NCI-H69 (cell line): ENCODE measurements around the gene SMG6.

ENCODE experiments used
- DNase-seq: peaks from one replicate; lab custom pipeline; 2025; lab: John Stamatoyannopoulos, UW

The SMG6 gene

GRCh38 chr17:2102931-2103809 lies 200.4 kb downstream of the SMG6 start:
- DNase-seq, result no peak

GRCh38 chr17:2101448-2102257 lies 201.9 kb downstream of the SMG6 start:
- DNase-seq, result peak; percentile 2

GRCh38 chr17:2095536-2095910 lies 208.1 kb downstream of the SMG6 start:
- DNase-seq, result no peak

- DNase-seq, result peak; percentile 60
Measured at GRCh38 chr17:2094891-2095535, 208.6 kb downstream of the SMG6 start.

GRCh38 chr17:2093349-2093748 lies 210.2 kb downstream of the SMG6 start:
- DNase-seq, result peak; percentile 9

GRCh38 chr17:2092253-2092652 lies 211.3 kb downstream of the SMG6 start:
- peak; percentile 12 for DNase-seq

DNA sequence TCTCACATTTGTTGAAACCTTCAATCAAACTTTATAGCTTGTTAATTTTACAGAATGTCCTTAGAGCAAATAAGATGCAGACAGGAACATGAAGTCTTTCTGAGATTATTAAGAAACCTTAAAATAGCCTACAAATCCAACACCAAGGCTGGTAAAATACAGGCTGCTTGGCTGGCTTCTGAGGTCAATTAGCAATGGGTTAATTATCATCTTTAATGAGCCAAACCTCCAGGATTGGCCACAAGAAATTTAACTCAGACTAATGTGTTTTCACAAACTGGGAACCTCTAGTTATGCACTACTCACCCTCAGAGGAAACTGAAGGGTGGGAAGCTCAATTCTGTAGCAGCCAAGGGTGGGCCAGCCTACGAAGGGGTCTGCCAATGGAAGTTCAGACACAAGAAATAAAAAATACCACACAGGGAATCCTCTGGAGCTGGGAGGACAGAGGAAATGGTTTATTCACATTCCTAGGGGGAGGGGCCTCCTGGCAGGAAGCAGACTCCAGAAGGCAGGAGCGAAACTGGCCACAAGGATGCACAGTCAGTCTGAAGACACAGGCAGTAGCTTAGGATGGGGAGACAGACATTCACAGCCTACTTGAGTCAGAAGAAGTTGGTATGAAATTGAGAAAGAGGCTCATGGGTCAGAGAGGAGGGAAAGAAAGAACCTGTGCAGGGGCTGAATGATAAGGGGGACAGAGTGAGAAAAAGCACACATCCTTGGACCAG lies 212.6 kb downstream of the SMG6 start:
- DNase-seq, result peak; percentile 39

GRCh38 chr17:2090210-2090641 lies 213.4 kb downstream of the SMG6 start:
- no peak for DNase-seq

DNA sequence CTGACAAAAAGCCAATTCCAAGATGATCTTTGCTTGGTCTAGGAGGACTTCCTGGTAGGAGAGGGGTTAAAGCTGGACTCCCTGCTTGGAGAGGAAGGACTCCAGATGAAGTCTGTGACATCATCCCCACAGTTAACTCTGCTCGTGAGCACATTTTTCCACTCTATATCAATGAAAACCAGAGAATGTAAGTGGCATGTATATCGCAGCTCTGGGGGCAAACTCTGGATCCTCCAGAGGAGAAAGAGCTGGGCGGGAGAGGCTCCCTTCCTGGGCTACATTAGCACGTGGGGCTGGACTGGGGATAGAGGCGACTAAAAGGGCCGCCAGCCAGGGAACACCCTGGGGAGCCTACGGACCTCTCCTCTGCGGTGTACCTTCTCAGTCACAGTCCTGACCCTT lies 214.6 kb downstream of the SMG6 start:
- DNase-seq, result no peak

DNA sequence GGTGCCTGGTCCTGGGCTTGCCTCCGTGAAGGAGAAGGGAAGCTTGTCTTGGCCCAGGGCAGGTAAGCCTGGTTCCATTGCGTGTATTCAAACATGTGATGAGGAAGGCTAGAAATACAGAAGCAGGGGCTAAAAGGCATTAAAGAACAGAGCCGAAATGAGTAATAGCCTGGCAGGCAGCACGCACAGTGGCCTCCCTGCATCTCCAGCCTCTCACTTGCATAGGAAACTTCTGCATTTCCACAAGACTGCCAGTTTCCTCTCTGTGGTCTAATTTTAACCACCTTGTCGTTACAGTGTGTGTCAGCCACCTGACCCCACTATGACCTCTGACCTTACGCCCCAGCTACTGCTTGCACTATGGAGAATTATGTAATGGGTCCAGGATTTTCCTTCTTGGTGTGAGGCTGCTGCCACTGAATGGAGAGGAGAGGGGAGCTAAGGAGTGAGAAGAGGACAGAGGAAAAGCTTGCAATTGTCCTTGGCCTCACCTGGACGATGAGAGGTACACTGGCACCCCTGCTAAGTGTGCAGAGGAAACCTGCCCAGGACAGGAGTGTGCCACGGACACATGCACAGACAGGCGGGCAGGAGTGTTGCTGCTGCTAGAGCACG lies 215.9 kb downstream of the SMG6 start:
- no peak for DNase-seq

DNA sequence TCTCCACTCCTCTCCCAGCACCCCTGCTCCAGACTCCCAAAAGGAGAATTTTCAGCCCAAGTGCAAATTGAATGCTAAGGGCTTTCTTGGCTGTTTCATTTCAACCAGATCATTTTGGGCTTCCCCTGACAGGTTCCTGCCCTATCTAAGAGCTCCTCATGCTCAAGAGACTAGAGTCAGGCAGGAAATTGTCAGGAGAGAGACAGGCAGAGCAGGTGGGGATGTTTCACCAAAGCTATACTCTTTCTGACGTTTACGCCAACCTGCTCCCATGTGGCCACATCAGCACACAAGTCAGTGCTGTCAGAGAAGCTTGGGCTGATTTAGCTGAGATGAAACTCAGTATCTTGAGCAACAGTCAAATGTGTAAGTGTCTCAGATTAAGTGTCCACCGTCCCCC lies 217.3 kb downstream of the SMG6 start:
- DNase-seq, result no peak

DNA sequence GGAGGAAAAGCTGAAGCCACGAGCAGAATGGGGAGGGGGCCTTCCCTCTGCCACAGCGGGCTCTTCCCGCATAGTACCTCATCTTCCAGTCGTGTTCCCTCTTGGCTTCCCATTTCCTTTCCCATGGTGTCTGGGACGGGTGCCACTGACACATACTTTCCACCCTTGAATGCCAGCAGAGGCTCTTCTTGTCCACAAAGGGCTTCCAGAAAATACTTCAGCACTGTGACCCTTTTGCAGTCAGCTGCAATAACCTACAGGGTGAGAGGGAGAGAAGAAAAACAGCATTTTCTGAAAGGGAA lies 218.0 kb downstream of the SMG6 start:
- no peak for DNase-seq

DNA sequence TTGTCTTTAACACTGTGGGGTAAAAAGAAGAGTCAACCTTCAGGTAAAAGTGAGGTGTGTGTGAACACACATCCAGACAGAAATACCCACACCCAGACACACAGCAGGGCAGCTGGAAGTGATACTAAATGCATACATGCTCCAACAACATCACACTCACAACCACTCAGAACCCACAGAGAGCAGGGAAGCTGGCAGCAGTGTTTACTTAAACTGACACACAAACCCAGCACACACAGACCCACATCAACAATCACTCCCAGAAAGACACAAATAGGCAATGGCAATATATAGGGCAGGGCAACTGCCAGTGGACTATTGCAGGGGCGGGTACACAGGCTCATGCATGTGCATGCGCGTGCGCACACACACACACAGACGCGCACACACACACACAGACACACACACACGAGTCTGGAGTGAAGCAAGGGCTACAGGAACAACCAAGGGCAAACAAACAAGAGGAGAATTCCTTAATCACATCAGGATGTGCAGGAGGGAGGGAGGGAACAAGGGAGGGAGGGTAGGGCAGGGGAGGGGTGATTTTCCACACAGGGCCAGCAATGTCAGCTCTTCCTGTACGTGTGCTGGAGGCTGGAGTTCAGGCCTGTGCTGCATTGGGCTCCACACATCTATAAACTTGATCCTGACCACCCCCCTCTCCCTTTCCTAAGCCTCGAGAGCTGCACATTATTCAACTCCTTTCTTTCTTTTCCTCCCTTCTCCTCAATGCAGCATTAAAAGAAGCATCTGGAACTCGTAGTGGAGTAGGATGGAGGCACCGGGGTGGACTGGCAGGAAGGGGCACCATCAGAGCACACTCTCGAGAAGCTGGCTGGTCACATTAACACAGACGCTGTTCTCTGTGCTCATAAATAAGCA lies 218.6 kb downstream of the SMG6 start:
- DNase-seq, result peak; percentile 62

DNA sequence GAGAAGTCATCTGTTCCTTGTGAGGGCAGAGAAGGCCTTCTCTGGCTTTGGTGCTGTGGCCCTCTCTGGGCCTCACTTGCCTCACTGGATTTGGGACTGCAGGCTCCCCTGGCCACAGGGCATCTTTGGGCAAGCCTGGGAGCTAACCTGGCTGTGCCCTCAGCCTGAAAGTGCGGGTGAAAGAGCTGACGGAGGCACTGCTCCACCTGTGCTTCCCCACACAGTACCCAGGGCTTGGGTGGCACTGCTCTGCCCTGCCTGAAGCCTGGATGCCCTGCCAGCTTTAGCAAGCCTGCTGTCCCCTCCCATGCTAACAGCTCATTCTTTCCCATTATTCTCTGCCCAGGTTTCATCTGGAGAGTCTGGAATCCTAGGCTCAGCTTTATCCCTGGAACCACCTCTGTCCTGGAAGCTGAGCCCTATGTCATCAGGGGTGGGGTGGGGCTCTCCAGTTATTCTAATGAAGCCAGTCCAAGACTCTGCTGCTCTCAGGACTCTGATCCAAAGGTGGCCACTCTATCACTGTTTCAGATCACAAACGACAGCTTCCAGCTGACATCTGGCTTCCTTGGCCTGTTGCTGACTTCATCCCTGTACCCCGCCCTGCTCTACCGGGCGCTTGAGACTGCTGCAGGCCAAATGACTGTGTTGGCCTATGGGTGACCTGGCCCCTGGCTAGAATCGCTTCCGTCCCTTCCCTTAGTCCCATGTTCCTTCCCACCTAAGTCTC lies 219.4 kb downstream of the SMG6 start:
- peak; percentile 32 for DNase-seq

GRCh38 chr17:2083613-2084035 lies 220.0 kb downstream of the SMG6 start:
- no peak for DNase-seq

DNA sequence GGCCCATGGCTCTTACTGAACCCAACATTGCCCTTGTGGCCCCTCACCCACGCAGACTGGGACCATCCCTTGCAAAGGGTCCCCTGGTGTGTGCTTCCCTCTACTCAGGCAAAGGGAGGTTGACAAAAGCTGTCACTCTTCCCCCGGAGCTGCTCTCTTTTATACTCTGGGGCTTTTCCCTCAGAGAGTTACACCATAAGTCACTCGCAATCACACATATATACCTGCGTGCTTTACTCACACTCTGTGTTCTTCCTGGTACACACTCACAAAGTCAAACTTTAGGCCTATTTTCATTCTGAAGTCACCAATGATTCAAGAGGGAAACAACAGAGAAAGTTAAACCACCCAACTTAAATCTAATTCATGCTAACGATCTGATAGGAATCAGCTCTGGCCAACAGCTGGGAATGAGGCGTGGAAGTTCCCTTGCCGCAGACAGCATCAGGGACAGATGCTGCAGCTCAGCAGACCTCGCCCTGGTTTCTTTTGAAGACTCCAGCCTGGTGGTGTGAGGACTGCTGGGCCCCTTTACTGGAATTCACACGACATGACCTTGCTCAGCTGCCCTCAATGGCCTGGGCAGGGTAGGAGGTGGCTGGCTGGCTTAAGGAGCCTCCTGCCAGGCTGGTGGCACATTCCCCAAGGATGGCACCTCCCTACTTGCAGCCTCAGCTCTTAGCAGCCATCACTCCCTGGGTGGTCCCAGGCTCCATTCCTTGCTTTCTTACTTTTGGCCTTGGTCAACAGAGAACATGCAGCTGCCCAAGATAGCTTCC lies 221.4 kb downstream of the SMG6 start:
- DNase-seq, result no peak

- DNase-seq, result no peak
Measured at GRCh38 chr17:2081564-2081963, 222.0 kb downstream of the SMG6 start.

DNA sequence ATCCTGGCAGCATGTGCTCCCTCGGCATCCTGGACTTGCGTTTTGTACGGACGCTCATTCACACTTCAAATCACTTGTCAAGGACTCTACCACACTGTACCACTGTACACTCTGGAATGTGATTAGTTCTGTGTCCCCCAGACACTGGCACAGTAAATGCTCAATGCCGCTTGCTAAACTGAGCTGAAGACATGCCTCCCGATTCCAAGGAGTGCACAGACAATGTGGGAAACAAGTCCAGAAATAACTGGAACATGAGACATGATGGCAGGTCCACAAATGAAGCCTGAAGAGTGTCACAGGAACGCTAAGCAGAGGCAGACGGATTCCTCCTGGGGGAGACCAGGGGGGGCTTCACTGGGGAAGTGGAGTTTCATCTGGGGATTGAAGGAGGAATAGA lies 226.5 kb downstream of the SMG6 start:
- DNase-seq, result no peak
